SK-N-SH treated with all-trans-retinoic acid at 6 μM for 48 hours (cell line): ENCODE results near the gene FUZ.

Source experiments
- ATAC-seq: fragments of 200-7000 bp; cut with Tn5 transposase; 3 replicates; pipeline ENCODE4 v1.9.1; 2020; ENCODE audit warnings: mild to moderate bottlenecking, moderate library complexity
- ARNTL ChIP-seq: fragments of 450-650 bp; formaldehyde crosslinking; IDR thresholded peaks from 2 replicates; pipeline ENCODE4 v1.5.0; 2020; ENCODE audit warnings: low read depth, mild to moderate bottlenecking, moderate library complexity, borderline replicate concordance
- BACH2 ChIP-seq: fragments of 250-450 bp; sonication (Bioruptor Pico); IDR thresholded peaks from 2 replicates; pipeline ENCODE4 v1.9.0; 2021; ENCODE audit warnings: mild to moderate bottlenecking, borderline replicate concordance
- CREB5 ChIP-seq: fragments of 250-450 bp; sonication (Bioruptor Pico); IDR thresholded peaks from 2 replicates; pipeline ENCODE4 v1.5.1; 2020; ENCODE audit warnings: low read depth, mild to moderate bottlenecking, moderate library complexity
- CSDC2 ChIP-seq: fragments of 250-450 bp; sonication (Bioruptor Pico); IDR thresholded peaks from 2 replicates; pipeline ENCODE4 v1.5.0; 2020; ENCODE audit warnings: mild to moderate bottlenecking, moderate library complexity
- CSRNP3 ChIP-seq: fragments of 250-450 bp; sonication (Bioruptor Pico); IDR thresholded peaks from 2 replicates; pipeline ENCODE4 v1.5.1; 2021; ENCODE audit warnings: mild to moderate bottlenecking, moderate library complexity
- ESRRG ChIP-seq: fragments of 250-450 bp; sonication (Bioruptor Pico); IDR thresholded peaks from 2 replicates; pipeline ENCODE4 v1.6.1; 2021; ENCODE audit warnings: mild to moderate bottlenecking
- GLIS3 ChIP-seq: fragments of 250-450 bp; sonication (Bioruptor Pico); IDR thresholded peaks from 2 replicates; pipeline ENCODE4 v1.5.0; 2020; ENCODE audit warnings: mild to moderate bottlenecking, moderate library complexity
- ISL1 ChIP-seq: fragments of 250-450 bp; sonication (Bioruptor Pico); IDR thresholded peaks from 2 replicates; pipeline ENCODE4 v2.1.2; 2022; ENCODE audit warnings: mild to moderate bottlenecking, moderate library complexity
- OSR1 ChIP-seq: fragments of 250-450 bp; sonication (Bioruptor Pico); IDR thresholded peaks from 2 replicates; pipeline ENCODE4 v1.8.0; 2022; ENCODE audit warnings: moderate library complexity, mild to moderate bottlenecking, inconsistent platforms
- PATZ1 ChIP-seq: fragments of 250-450 bp; sonication (Bioruptor Pico); IDR thresholded peaks from 2 replicates; pipeline ENCODE4 v1.8.0; 2020; ENCODE audit warnings: mild to moderate bottlenecking, moderate library complexity, borderline replicate concordance
- PPARA ChIP-seq: fragments of 250-450 bp; sonication (Bioruptor Pico); IDR thresholded peaks from 2 replicates; pipeline ENCODE4 v1.5.0; 2020; ENCODE audit warnings: mild to moderate bottlenecking, borderline replicate concordance
- RARB ChIP-seq: fragments of 250-450 bp; sonication (Bioruptor Pico); IDR thresholded peaks from 2 replicates; pipeline ENCODE4 v1.8.0; 2021; ENCODE audit warnings: mild to moderate bottlenecking, moderate library complexity
- SNAI2 ChIP-seq: fragments of 250-450 bp; sonication (Bioruptor Pico); IDR thresholded peaks from 2 replicates; pipeline ENCODE4 v1.5.0; 2020; ENCODE audit warnings: mild to moderate bottlenecking, moderate library complexity
- TCF4 ChIP-seq: fragments of 250-450 bp; sonication (Bioruptor Pico); IDR thresholded peaks from 2 replicates; pipeline ENCODE4 v1.8.0; 2021; ENCODE audit warnings: mild to moderate bottlenecking, moderate library complexity, borderline replicate concordance
- TOX ChIP-seq: fragments of 250-450 bp; sonication (Bioruptor Pico); IDR thresholded peaks from 2 replicates; pipeline ENCODE4 v1.8.0; 2021; ENCODE audit warnings: mild to moderate bottlenecking, moderate library complexity, borderline replicate concordance
- TSHZ2 ChIP-seq: fragments of 250-450 bp; sonication (Bioruptor Pico); IDR thresholded peaks from 2 replicates; pipeline ENCODE4 v1.5.0; 2020; ENCODE audit warnings: mild to moderate bottlenecking, moderate library complexity
- ZC3H10 ChIP-seq: fragments of 250-450 bp; sonication (Bioruptor Pico); IDR thresholded peaks from 2 replicates; pipeline ENCODE4 v1.5.1; 2021; ENCODE audit warnings: mild to moderate bottlenecking, moderate library complexity
- ZFP3 ChIP-seq: fragments of 250-450 bp; sonication (Bioruptor Pico); IDR thresholded peaks from 2 replicates; pipeline ENCODE4 v1.5.0; 2020; ENCODE audit warnings: mild to moderate bottlenecking, moderate library complexity
- ZFP30 ChIP-seq: fragments of 450-650 bp; formaldehyde crosslinking; IDR thresholded peaks from 2 replicates; pipeline ENCODE4 v1.5.0; 2022; ENCODE audit warnings: mild to moderate bottlenecking, moderate library complexity
- ZNF565 ChIP-seq: fragments of 450-650 bp; formaldehyde crosslinking; conservative IDR thresholded peaks from 2 replicates; pipeline ENCODE4 v1.5.0; 2020; ENCODE audit warnings: low read depth, mild to moderate bottlenecking, moderate library complexity
- ZNF70 ChIP-seq: fragments of 450-650 bp; formaldehyde crosslinking; IDR thresholded peaks from 2 replicates; pipeline ENCODE4 v1.5.0; 2020; ENCODE audit warnings: mild to moderate bottlenecking, moderate library complexity
- ZNF8 ChIP-seq: fragments of 450-650 bp; formaldehyde crosslinking; IDR thresholded peaks from 2 replicates; pipeline ENCODE4 v1.5.0; 2020; ENCODE audit warnings: mild to moderate bottlenecking, moderate library complexity

FUZ gene

GRCh38 chr19:49857061-49857837, 44.2 kb upstream of the FUZ start:
- TF ChIP-seq ZFP30 (CRISPR knock-in tag): no peak
- TF ChIP-seq ESRRG (CRISPR knock-in tag): no peak
- TF ChIP-seq OSR1 (CRISPR knock-in tag): no peak
- no peak for TF ChIP-seq ZNF70 (CRISPR knock-in tag)
- no peak for TF ChIP-seq PPARA
- TF ChIP-seq BACH2 (CRISPR knock-in tag): no peak
- no peak for TF ChIP-seq TCF4 (CRISPR knock-in tag)
- TF ChIP-seq ISL1 (CRISPR knock-in tag): no peak
- TF ChIP-seq CSRNP3 (CRISPR knock-in tag): no peak
- TF ChIP-seq ZC3H10 (CRISPR knock-in tag): no peak
- no peak for TF ChIP-seq PATZ1 (CRISPR knock-in tag)
- TF ChIP-seq GLIS3 (CRISPR knock-in tag): no peak
- no peak for TF ChIP-seq CSDC2
- no peak for TF ChIP-seq ZNF565 (CRISPR knock-in tag)
- no peak for TF ChIP-seq CREB5 (CRISPR knock-in tag)
- no peak for TF ChIP-seq TSHZ2 (CRISPR knock-in tag)
- no peak for TF ChIP-seq ZFP3 (CRISPR knock-in tag)
- no peak for TF ChIP-seq ARNTL
- TF ChIP-seq, all 23 proteins: peak for 0
- ATAC-seq: no peak; the same call in 2 of the 3 replicates

GRCh38 chr19:49856574-49857021, 43.5 kb upstream of the FUZ start:
- TF ChIP-seq ZFP3 (CRISPR knock-in tag): no peak
- TF ChIP-seq RARB (CRISPR knock-in tag): no peak
- TF ChIP-seq CSDC2: no peak
- TF ChIP-seq ESRRG (CRISPR knock-in tag): no peak
- TF ChIP-seq PPARA: no peak
- TF ChIP-seq ISL1 (CRISPR knock-in tag): no peak
- TF ChIP-seq BACH2 (CRISPR knock-in tag): no peak
- no peak for TF ChIP-seq ZNF8
- TF ChIP-seq ZNF565 (CRISPR knock-in tag): no peak
- no peak for TF ChIP-seq TOX (CRISPR knock-in tag)
- TF ChIP-seq ARNTL: no peak
- no peak for TF ChIP-seq CREB5 (CRISPR knock-in tag)
- no peak for TF ChIP-seq GLIS3 (CRISPR knock-in tag)
- no peak for TF ChIP-seq TSHZ2 (CRISPR knock-in tag)
- no peak for TF ChIP-seq PATZ1 (CRISPR knock-in tag)
- TF ChIP-seq ZFP30 (CRISPR knock-in tag): no peak
- TF ChIP-seq CSRNP3 (CRISPR knock-in tag): no peak
- no peak for TF ChIP-seq SNAI2 (CRISPR knock-in tag)
- TF ChIP-seq, all 23 proteins: peak for 0
- ATAC-seq: no peak
